GM18907 (cell line): ENCODE measurements around the gene CSAG3.
"Not testable (repeated sequence)": the region's sequence is repeated elsewhere in the genome, so short reads cannot be mapped to it uniquely, and the experiment has no call there.

Experiments
- ATAC-seq: cut with Tn5 transposase; IDR thresholded peaks from one replicate; pipeline ENCODE4 v1.9.1; 2021; ENCODE audit warnings: mild to moderate bottlenecking, moderate library complexity; ENCODE audit not compliant: unreplicated experiment

CSAG3 gene

DNA sequence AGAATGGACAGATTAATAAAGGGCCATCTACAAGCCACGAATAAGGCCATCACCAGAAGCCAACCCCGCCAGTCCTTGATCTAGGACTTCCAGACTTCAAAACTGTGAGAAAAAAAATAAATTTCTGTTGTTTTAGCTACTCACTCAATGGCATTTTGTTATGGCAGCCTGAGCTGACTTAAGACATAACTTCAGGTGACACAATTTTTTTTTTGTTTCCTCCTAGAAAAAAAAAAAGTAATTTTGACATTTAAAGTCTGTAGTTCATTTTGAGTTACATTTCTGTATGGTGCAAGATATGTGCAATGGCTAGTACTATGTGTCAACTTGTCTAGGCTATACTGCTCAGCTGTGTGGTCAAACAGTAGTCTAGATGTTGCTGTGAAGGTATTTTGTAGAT lies at the start of gene CSAG3:
Gene CSAG3, plus strand, starts transcription at position 301 of the 400 bp plus-strand sequence.
- not testable (repeated sequence) for ATAC-seq

DNA sequence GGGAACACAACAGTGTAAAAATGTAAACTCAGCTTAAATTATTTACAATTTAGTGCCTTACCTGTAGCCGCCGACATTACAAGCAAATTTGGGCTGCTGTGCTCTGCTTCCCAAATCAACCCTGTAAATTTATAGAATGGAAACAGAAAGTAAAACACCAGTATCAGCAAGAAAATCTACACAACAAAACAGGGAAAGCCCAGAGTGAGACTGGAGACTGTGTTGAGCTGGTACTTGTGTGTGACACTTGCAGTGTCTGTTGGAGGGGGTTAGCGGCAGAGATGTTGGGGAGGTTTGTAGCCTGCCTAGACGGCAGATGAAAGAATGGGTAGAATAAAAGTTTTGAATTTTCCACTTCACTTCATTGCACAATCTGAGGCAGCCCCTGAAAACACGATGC lies 45.8 kb upstream of the CSAG3 start:
- ATAC-seq, result peak; percentile 67

DNA sequence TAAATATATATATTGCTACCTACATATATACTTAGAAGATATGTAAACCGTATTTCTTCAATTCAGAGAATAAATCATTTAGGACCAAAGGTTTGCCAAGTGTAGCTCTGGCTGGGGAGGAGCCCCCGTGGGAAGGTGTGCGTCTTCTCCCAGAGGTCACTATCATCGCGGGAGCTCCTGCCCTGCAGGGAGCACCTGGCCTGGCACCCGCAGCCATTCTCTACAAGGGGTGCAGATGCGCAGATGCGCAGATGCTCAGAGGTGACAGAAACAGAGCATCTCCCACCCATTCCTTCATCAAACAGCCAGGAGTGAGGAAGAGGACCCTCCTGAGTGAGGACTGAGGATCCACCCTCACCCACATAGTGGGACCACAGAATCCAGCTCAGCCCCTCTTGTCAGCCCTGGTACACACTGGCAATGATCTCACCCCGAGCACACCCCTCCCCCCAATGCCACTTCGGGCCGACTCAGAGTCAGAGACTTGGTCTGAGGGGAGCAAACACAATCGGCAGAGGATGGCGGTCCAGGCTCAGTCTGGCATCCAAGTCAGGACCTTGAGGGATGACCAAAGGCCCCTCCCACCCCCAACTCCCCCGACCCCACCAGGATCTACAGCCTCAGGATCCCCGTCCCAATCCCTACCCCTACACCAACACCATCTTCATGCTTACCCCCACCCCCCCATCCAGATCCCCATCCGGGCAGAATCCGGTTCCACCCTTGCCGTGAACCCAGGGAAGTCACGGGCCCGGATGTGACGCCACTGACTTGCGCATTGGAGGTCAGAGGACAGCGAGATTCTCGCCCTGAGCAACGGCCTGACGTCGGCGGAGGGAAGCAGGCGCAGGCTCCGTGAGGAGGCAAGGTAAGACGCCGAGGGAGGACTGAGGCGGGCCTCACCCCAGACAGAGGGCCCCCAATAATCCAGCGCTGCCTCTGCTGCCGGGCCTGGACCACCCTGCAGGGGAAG lies 44.9 kb upstream of the CSAG3 start, which contains the start of gene MAGEA2B:
Gene MAGEA2B, plus strand, starts transcription at position 814 of the 973 bp plus-strand sequence. CDS start 2,479 bp downstream, outside the sequence.
- not testable (repeated sequence) for ATAC-seq

- ATAC-seq, result no peak
Observed at GRCh38 chrX:152725409-152725808, 33.6 kb upstream of the CSAG3 start.

DNA sequence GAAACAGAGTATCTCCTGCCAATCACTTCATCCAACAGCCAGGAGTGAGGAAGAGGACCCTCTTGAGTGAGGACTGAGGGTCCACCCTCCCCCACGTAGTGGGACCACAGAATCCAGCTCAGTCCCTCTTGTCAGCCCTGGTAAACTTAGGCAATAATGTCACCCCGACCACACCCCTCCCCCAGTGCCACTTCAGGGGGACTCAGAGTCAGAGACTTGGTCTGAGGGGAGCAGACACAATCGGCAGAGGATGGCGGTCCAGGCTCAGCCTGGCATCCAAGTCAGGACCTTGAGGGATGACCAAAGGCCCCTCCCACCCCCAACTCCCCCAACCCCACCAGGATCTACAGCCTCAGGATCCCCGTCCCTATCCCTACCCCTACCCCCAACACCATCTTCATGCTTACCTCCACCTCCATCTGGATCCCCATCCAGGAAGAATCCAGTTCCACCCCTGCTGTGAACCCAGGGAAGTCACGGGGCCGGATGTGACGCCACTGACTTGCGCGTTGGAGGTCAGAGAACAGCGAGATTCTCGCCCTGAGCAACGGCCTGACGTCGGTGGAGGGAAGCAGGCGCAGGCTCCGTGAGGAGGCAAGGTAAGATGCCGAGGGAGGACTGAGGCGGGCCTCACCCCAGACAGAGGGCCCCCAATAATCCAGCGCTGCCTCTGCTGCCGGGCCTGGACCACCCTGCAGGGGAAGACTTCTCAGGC lies 25.6 kb upstream of the CSAG3 start, which contains the start of the genes CSAG1 and MAGEA12:
Gene CSAG1, minus strand, starts transcription at position 461 of the 715 bp plus-strand sequence. CDS start 1,261 bp downstream, outside the sequence.
Gene MAGEA12, plus strand, starts transcription at position 497 of the 715 bp plus-strand sequence. CDS start 2,405 bp downstream, outside the sequence.
- ATAC-seq, result no peak

GRCh38 chrX:152734143-152734858 lies 24.7 kb upstream of the CSAG3 start:
- ATAC-seq, result not testable (repeated sequence)

- ATAC-seq, result no peak
Observed at GRCh38 chrX:152735101-152735500, 23.9 kb upstream of the CSAG3 start.

GRCh38 chrX:152735860-152736511 lies 23.0 kb upstream of the CSAG3 start:
- ATAC-seq, result no peak

DNA sequence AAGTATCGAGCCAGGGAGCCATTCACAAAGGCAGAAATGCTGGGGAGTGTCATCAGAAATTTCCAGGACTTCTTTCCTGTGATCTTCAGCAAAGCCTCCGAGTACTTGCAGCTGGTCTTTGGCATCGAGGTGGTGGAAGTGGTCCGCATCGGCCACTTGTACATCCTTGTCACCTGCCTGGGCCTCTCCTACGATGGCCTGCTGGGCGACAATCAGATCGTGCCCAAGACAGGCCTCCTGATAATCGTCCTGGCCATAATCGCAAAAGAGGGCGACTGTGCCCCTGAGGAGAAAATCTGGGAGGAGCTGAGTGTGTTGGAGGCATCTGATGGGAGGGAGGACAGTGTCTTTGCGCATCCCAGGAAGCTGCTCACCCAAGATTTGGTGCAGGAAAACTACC lies 22.5 kb upstream of the CSAG3 start:
- ATAC-seq, result not testable (repeated sequence)

- ATAC-seq, result no peak
Observed at GRCh38 chrX:152738560-152738959, 20.5 kb upstream of the CSAG3 start.

GRCh38 chrX:152753686-152754650 lies 5.0 kb upstream of the CSAG3 start, which contains the start of gene MAGEA2:
Gene MAGEA2, minus strand, starts transcription at chrX:152753842. Its CDS starts 2,479 bp downstream, at chrX:152751363.
- ATAC-seq, result not testable (repeated sequence)

- ATAC-seq, result peak; percentile 66
Observed at GRCh38 chrX:152754871-152755270, 4.1 kb upstream of the CSAG3 start.

DNA sequence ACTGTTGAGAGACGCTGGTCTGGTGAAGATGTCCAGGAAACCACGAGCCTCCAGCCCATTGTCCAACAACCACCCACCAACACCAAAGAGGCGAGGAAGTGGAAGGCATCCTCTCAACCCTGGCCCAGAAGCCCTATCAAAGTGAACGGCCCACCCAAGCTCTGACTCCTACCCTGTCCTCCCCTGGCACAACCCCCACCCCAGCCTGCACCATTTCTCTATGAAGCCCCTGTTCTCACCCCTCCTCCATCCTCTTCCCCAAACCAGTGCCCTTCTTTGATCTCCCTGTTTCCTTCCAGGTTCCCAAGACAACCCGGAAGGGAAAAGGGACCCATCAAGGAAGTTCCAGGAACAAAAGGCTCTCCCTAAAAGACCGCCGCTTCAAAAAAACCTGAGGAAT lies 526 bp downstream of the CSAG3 start:
- not testable (repeated sequence) for ATAC-seq

- not testable (repeated sequence) for ATAC-seq
Observed at GRCh38 chrX:152761582-152761981, 2.6 kb downstream of the CSAG3 start.

- not testable (repeated sequence) for ATAC-seq
Observed at GRCh38 chrX:152766562-152766961, 7.5 kb downstream of the CSAG3 start.

DNA sequence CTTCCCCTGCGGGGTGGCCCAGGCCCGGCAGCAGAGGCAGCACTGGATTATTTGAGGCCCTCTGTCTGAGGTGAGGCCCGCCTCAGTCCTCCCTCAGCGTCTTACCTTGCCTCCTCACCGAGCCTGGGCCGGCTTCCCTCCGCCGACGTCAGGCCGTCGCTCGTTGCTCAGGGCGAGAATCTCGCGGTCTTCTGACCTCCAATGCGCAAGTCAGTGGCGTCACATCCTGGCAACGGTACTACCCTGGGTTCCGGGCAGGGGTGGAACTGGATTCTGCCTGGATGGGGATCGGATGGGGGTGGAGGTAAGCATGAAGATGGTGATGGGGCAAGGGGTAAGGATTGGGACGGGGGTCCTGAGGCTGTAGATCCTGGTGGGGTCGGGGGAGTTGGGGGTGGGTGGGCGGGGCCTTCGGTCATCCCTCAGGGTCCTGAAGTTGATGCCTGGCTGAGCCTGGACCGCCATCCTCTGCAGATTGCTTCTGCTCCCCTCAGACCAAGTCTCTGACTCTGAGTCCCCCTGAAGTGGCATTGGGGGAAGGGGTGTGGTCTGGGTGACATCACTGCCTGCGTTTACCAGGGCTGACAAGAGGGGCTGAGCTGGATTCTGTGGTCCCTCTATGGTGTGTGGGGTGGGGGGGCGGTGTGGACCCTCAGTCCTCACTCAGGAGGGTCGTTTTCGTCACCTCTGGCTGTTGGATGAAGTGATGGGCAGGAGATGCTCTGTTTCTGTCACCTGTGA lies 10.7 kb downstream of the CSAG3 start, which contains the start of gene MAGEA6:
Gene MAGEA6, minus strand, starts transcription at position 141 of the 741 bp plus-strand sequence. CDS start 2,039 bp downstream, outside the sequence.
- not testable (repeated sequence) for ATAC-seq

DNA sequence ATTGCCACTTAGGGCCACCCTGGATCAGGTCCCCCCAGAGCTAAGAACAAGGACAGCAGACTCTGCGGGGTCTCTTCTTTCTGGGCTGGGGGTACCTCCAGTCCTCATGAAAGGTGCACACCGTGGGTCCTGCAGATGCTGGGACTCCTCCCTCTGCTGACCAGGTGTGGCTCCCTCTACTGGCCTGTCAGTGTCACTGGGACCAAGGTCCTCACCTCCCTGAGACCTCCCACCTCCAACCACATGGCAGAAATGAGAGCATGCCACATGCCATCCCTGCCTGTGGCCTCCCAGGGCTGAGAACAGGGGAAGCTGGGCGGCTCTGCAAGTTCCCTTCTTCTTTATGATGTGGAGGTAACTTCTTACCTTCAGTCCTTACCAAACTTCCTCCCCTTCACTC lies 28.0 kb downstream of the CSAG3 start:
- ATAC-seq, result peak; percentile 84

DNA sequence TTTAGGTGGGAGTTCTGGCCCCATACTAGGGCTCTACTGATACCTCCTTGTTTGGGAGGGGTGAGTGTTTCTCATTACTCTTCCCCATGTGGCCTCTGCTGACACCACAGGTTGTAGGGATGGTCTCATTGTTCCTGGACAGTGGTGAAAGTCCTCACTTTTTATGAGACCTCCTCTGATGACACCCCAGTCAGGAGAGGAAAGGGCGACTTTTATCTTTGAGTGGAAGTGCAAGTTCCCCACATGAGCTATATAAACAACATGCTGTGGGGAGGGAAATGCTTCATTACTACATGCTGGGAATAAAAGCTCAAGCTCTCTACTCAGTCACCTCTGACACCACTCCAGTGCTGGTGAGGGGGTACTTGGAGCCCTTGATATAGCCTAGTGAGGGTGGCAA lies 39.9 kb downstream of the CSAG3 start:
- no peak for ATAC-seq
